Cardiac fibroblast (primary cell): ENCODE data around the gene MAP2.
"Not testable (repeated sequence)": the region's sequence is repeated elsewhere in the genome, so short reads cannot be mapped to it uniquely, and the experiment has no call there.

Experiments used
- DNase-seq, 2 donors: peaks; one replicate each; pipeline versions ENCODE4 v3.0.0 to v3.0.0-alpha.2; 2010; ENCODE audit warnings: low read depth in 2 of 2
- H3K4me3 ChIP-seq, 2 donors: replicated peaks in 1 of 2; 1 replicate in 1 of 2; 2 replicates in 1 of 2; pipeline ENCODE4 v1.5.1; 2011; ENCODE audit warnings: low read depth in 2 of 2, low read length in 2 of 2, mild to moderate bottlenecking in 2 of 2, moderate library complexity in 1 of 2
- CTCF ChIP-seq: IDR thresholded peaks from one replicate; pipeline ENCODE4 v1.5.1; 2011; ENCODE audit warnings: low read depth, mild to moderate bottlenecking, low read length, inconsistent platforms

The MAP2 gene

GRCh38 chr2:209593930-209594329 is 170.1 kb downstream of the MAP2 start:
- no peak for TF ChIP-seq CTCF
- H3K4me3 ChIP-seq: no peak overlapping the region
- no peak for DNase-seq

- no peak overlapping the region for H3K4me3 ChIP-seq
- no peak for DNase-seq
- no peak for TF ChIP-seq CTCF
These were observed 172.4 kb downstream of the MAP2 start for GRCh38 chr2:209596262-209596661.

- not testable (repeated sequence) for H3K4me3 ChIP-seq, DNase-seq
These were observed 174.4 kb downstream of the MAP2 start for GRCh38 chr2:209598227-209598626.

- H3K4me3 ChIP-seq: no peak overlapping the region
- no peak for DNase-seq
- no peak for TF ChIP-seq CTCF
These were observed 176.7 kb downstream of the MAP2 start for GRCh38 chr2:209600341-209601171.

- H3K4me3 ChIP-seq: no peak overlapping the region
- TF ChIP-seq CTCF: no peak
- no peak for DNase-seq
These were observed 177.7 kb downstream of the MAP2 start for GRCh38 chr2:209601497-209601896.

- TF ChIP-seq CTCF: no peak
- DNase-seq: no peak
- H3K4me3 ChIP-seq: no peak overlapping the region
These were observed 178.4 kb downstream of the MAP2 start for GRCh38 chr2:209602259-209602658.

- DNase-seq: no peak
- TF ChIP-seq CTCF: no peak
- H3K4me3 ChIP-seq: no peak overlapping the region
These were observed 185.7 kb downstream of the MAP2 start for GRCh38 chr2:209609531-209609930.
